IPS-NIHi11 (cell line): ENCODE measurements around the gene TNFSF15.
A peak's percentile ranks its signal among the peaks of the same experiment; 100 is the strongest.

Source experiments
- DNase-seq: peaks from one replicate; pipeline ENCODE4 v3.0.0; 2012; ENCODE audit warnings: mixed read lengths, low spot score

Gene TNFSF15

GRCh38 chr9:114805670-114806525 is at the start of gene TNFSF15:
TNFSF15 (minus strand) TSS chr9:114806039; CDS start chr9:114806012, 27 bp downstream.
- peak; percentile 68 for DNase-seq

GRCh38 chr9:114855488-114855887 is 49.6 kb upstream of the TNFSF15 start:
- DNase-seq = no peak

- no peak for DNase-seq
Observed at GRCh38 chr9:114854736-114855355, 49.0 kb upstream of the TNFSF15 start.

- no peak for DNase-seq
Observed at GRCh38 chr9:114853071-114853855, 47.4 kb upstream of the TNFSF15 start.

- no peak for DNase-seq
Observed at GRCh38 chr9:114852050-114852594, 46.3 kb upstream of the TNFSF15 start.

- DNase-seq = no peak
Observed at GRCh38 chr9:114851306-114851705, 45.5 kb upstream of the TNFSF15 start.

GRCh38 chr9:114850871-114851270 is 45.0 kb upstream of the TNFSF15 start:
- DNase-seq = no peak

- no peak for DNase-seq
Observed at GRCh38 chr9:114849450-114849849, 43.6 kb upstream of the TNFSF15 start.

- no peak for DNase-seq
Observed at GRCh38 chr9:114847492-114848417, 41.9 kb upstream of the TNFSF15 start.

GRCh38 chr9:114845373-114845772 is 39.5 kb upstream of the TNFSF15 start:
- DNase-seq = no peak

- DNase-seq = no peak
Observed at GRCh38 chr9:114844766-114845165, 38.9 kb upstream of the TNFSF15 start.

- DNase-seq = no peak
Observed at GRCh38 chr9:114837923-114838322, 32.1 kb upstream of the TNFSF15 start.

- no peak for DNase-seq
Observed at GRCh38 chr9:114836769-114837168, 30.9 kb upstream of the TNFSF15 start.

- DNase-seq = no peak
Observed at GRCh38 chr9:114834386-114834785, 28.5 kb upstream of the TNFSF15 start.

- DNase-seq = no peak
Observed at GRCh38 chr9:114830546-114830945, 24.7 kb upstream of the TNFSF15 start.

GRCh38 chr9:114829574-114830440 is 24.0 kb upstream of the TNFSF15 start:
- DNase-seq = no peak

GRCh38 chr9:114828303-114828650 is 22.4 kb upstream of the TNFSF15 start:
- DNase-seq = no peak

GRCh38 chr9:114827641-114828302 is 21.9 kb upstream of the TNFSF15 start:
- DNase-seq = no peak

- DNase-seq = no peak
Observed at GRCh38 chr9:114826431-114826830, 20.6 kb upstream of the TNFSF15 start.
